Loucy (cell line): ENCODE results near the gene MRPS6.

Experiments used
- H2AFZ ChIP-seq: fragments of 200-600 bp; sonication (generic); 2 replicates; pipeline ENCODE4 v1.6.0; 2016; ENCODE audit warnings: antibody characterized with exemption, mild to moderate bottlenecking, low read length, moderate library complexity
- H3F3A ChIP-seq: fragments of 200-600 bp; 2 replicates; pipeline ENCODE4 v1.6.0; 2016; ENCODE audit warnings: antibody characterized with exemption, low read depth, mild to moderate bottlenecking
- H3K27me3 ChIP-seq: fragments of 200-600 bp; sonication (generic); 2 replicates; pipeline ENCODE4 v1.6.1; 2014; ENCODE audit warnings: low read length, mild to moderate bottlenecking; ENCODE audit not compliant: insufficient read depth, poor library complexity, severe bottlenecking
- H3K36me3 ChIP-seq: fragments of 200-600 bp; sonication (generic); 2 replicates; pipeline ENCODE4 v1.6.1; 2016; ENCODE audit warnings: low read length; ENCODE audit not compliant: insufficient read depth
- H3K4me1 ChIP-seq: fragments of 200-600 bp; sonication (generic); 2 replicates; pipeline ENCODE4 v1.5.1; 2014; ENCODE audit warnings: low read length, mild to moderate bottlenecking; ENCODE audit not compliant: insufficient read depth, poor library complexity, severe bottlenecking
- H3K4me2 ChIP-seq: fragments of 200-600 bp; sonication (generic); 2 replicates; pipeline ENCODE4 v1.6.0; 2014; ENCODE audit warnings: antibody characterized with exemption, low read length, low read depth, mild to moderate bottlenecking; ENCODE audit not compliant: poor library complexity, severe bottlenecking
- H3K4me3 ChIP-seq: fragments of 200-600 bp; sonication (generic); 2 replicates; pipeline ENCODE4 v1.5.1; 2014; ENCODE audit warnings: low read length, mild to moderate bottlenecking, mixed read lengths; ENCODE audit not compliant: poor library complexity, severe bottlenecking
- H3K79me2 ChIP-seq: fragments of 200-600 bp; sonication (generic); 2 replicates; pipeline ENCODE4 v1.6.1; 2014; ENCODE audit warnings: low read length; ENCODE audit not compliant: insufficient read depth
- H3K9ac ChIP-seq: fragments of 200-600 bp; sonication (generic); 2 replicates; pipeline ENCODE4 v1.6.0; 2014; ENCODE audit warnings: mild to moderate bottlenecking, low read depth, low read length, moderate library complexity; ENCODE audit not compliant: poor library complexity, severe bottlenecking
- H3K9me2 ChIP-seq: fragments of 200-600 bp; sonication (generic); replicated peaks from 2 replicates; pipeline ENCODE4 v1.6.1; 2016; ENCODE audit warnings: low read depth, low read length, mixed read lengths
- H3K9me3 ChIP-seq: fragments of 200-600 bp; sonication (generic); 2 replicates; pipeline ENCODE4 v1.6.1; 2014; ENCODE audit warnings: mild to moderate bottlenecking, antibody characterized with exemption, low read length, low read depth; ENCODE audit not compliant: insufficient read depth
- H4K20me1 ChIP-seq: fragments of 200-600 bp; sonication (generic); 2 replicates; pipeline ENCODE4 v1.6.0; 2014; ENCODE audit warnings: antibody characterized with exemption, low read length, mild to moderate bottlenecking; ENCODE audit not compliant: insufficient read depth, poor library complexity, severe bottlenecking
- CTCF ChIP-seq: fragments of 200-600 bp; sonication (generic); conservative IDR thresholded peaks from 2 replicates; pipeline ENCODE4 v1.5.1; 2014; ENCODE audit warnings: mild to moderate bottlenecking, antibody characterized with exemption, low read length
- EZH2phosphoT487 ChIP-seq: fragments of 200-600 bp; IDR thresholded peaks from 2 replicates; pipeline ENCODE4 v1.6.1; 2018; ENCODE audit warnings: antibody characterized with exemption, mild to moderate bottlenecking, moderate library complexity, borderline replicate concordance

The MRPS6 gene

GRCh38 chr21:34091032-34091431, 17.7 kb downstream of the MRPS6 start:
- peak overlapping the region; percentile 55 for H3K4me2 ChIP-seq
- H3K9me2 ChIP-seq = no peaks in the 10 kb centered on the region
- peaks cover 4% of the 10 kb centered on the region; the same call in 1 of the 2 replicates for H3F3A ChIP-seq
- peaks cover 30% of the 10 kb centered on the region; the same call in 1 of the 2 replicates for H3K36me3 ChIP-seq
- no peak for TF ChIP-seq EZH2phosphoT487
- TF ChIP-seq CTCF = no peak
- peaks cover 95% of the 10 kb centered on the region for H4K20me1 ChIP-seq
- peaks cover 72% of the 10 kb centered on the region for H3K4me1 ChIP-seq
- peaks cover 98% of the 10 kb centered on the region for H3K79me2 ChIP-seq
- no peaks in the 10 kb centered on the region for H3K9me3 ChIP-seq
- H3K27me3 ChIP-seq = no peaks in the 10 kb centered on the region
- H2AFZ ChIP-seq = no peak overlapping the region
- peak overlapping the region; percentile 5 for H3K4me3 ChIP-seq
- H3K9ac ChIP-seq = peak overlapping the region; percentile 10

GRCh38 chr21:34091607-34092006, 18.2 kb downstream of the MRPS6 start:
- Histone ChIP-seq H3K27me3 (no peaks in the 10 kb centered on the region), H3F3A (peaks cover 1% of the 10 kb centered on the region; the same call in 1 of the 2 replicates)
- peak; percentile 72 for TF ChIP-seq CTCF
- no peak for TF ChIP-seq EZH2phosphoT487

GRCh38 chr21:34092262-34092921, 19.0 kb downstream of the MRPS6 start:
- Histone ChIP-seq H3K79me2 (peaks cover 99% of the 10 kb centered on the region), H3F3A (no peaks in the 10 kb centered on the region), H3K4me2 (no peak overlapping the region), H3K9ac (no peak overlapping the region), H4K20me1 (peaks cover 97% of the 10 kb centered on the region), H3K27me3 (no peaks in the 10 kb centered on the region), H3K4me3 (no peak overlapping the region), H3K9me3 (no peaks in the 10 kb centered on the region), H3K36me3 (peaks cover 44% of the 10 kb centered on the region; the same call in 1 of the 2 replicates), H2AFZ (no peak overlapping the region), H3K9me2 (no peaks in the 10 kb centered on the region), H3K4me1 (peaks cover 58% of the 10 kb centered on the region)
- TF ChIP-seq CTCF (no peak), EZH2phosphoT487 (no peak)

More at GRCh38 chr21:34091607-34092006, 18.2 kb downstream of the MRPS6 start:
- peak overlapping the region; percentile 55 for H3K4me2 ChIP-seq
- H3K4me3 ChIP-seq = no peak overlapping the region
- H2AFZ ChIP-seq = no peak overlapping the region
- H3K9me2 ChIP-seq = no peaks in the 10 kb centered on the region
- peaks cover 98% of the 10 kb centered on the region for H3K79me2 ChIP-seq
- H4K20me1 ChIP-seq = peaks cover 94% of the 10 kb centered on the region
- peaks cover 66% of the 10 kb centered on the region for H3K4me1 ChIP-seq
- peak overlapping the region; percentile 10 for H3K9ac ChIP-seq
- H3K36me3 ChIP-seq = peaks cover 36% of the 10 kb centered on the region; the same call in 1 of the 2 replicates
- H3K9me3 ChIP-seq = no peaks in the 10 kb centered on the region
